K562 (cell line): ENCODE measurements around the gene AKAP13. TPM values are rescaled to one million over a fixed set of nuclear protein-coding genes. Genes with fewer than 3 reads are reported as not detected.

Experiments
- ATAC-seq: fragments of 200-7000 bp; cut with Tn5 transposase; 3 replicates; pipeline ENCODE4 v1.9.1; 2020; ENCODE audit warnings: moderate library complexity
- BruUV-seq: library from RNA; stranded (reverse); fragments of 400-500 nt; replicated peaks from 2 replicates; lab custom pipeline; 2021; lab: Mats Ljungman, UMichigan
- CTCF ChIA-PET: fragments of 300-600 bp; formaldehyde crosslinking; extraction: SDS; loops from one replicate; lab custom pipeline; 2021; ENCODE audit warnings: low intra/inter-chr PET ratio; lab: Yijun Ruan, JAX
- POLR2A ChIA-PET: fragments of 300-600, 350-650 bp; sonication (Branson Sonifier 250); formaldehyde crosslinking; extraction: SDS; loops from one replicate; lab custom pipeline; 2021; ENCODE audit warnings: antibody characterized with exemption, inconsistent platforms; lab: Yijun Ruan, JAX
- DNase-seq, 4 experiments: peaks; one replicate each; pipeline versions ENCODE4 v3.0.0 to v3.0.0-alpha.2; 2011 to 2018; ENCODE audit warnings: low spot score in 3 of 4, mixed read lengths in 3 of 4; ENCODE audit errors: extremely low read depth in 1 of 4
- FAIRE-seq: peaks from 2 replicates; lab custom pipeline; 2011; peaks lifted over from hg19 to GRCh38; lab: Jason Lieb, UNC
- H2AFZ ChIP-seq: 2 replicates; pipeline ENCODE4 v1.6.0; 2011; ENCODE audit warnings: low read depth, low read length, control low read depth, inconsistent platforms
- H3K27ac ChIP-seq: fragments of 200-600 bp; 3 replicates; pipeline ENCODE4 v1.8.0; 2011; ENCODE audit warnings: low read depth, mild to moderate bottlenecking, control low read depth, inconsistent platforms, low read length, moderate library complexity, mixed read lengths; ENCODE audit errors: extremely low read depth
- H3K27me3 ChIP-seq, 2 experiments: fragments of 300-600 bp in 1 of 2; 2 replicates in 1 of 2; 3 replicates in 1 of 2; pipeline versions ENCODE4 v1.6.0 to v1.8.0; 2011; ENCODE audit warnings: inconsistent platforms in 2 of 2, low read length in 2 of 2, mild to moderate bottlenecking in 1 of 2, mixed read lengths in 1 of 2, moderate library complexity in 1 of 2; ENCODE audit not compliant: control insufficient read depth in 2 of 2, insufficient read depth in 2 of 2
- H3K36me3 ChIP-seq: fragments of 300-600 bp; 3 replicates; pipeline ENCODE4 v1.8.0; 2011; ENCODE audit warnings: mild to moderate bottlenecking, low read length, inconsistent platforms; ENCODE audit not compliant: control insufficient read depth, insufficient read depth
- H3K4me1 ChIP-seq, 2 experiments: fragments of 200-600 bp in 1 of 2; replicated peaks in 1 of 2; 2 replicates in 1 of 2; 3 replicates in 1 of 2; pipeline versions ENCODE4 v1.5.1 to v1.8.0; 2011; ENCODE audit warnings: inconsistent platforms in 2 of 2, low read length in 2 of 2, mild to moderate bottlenecking in 1 of 2, mixed read lengths in 1 of 2, moderate library complexity in 1 of 2; ENCODE audit not compliant: control insufficient read depth in 2 of 2, insufficient read depth in 2 of 2
- H3K4me2 ChIP-seq: 2 replicates; pipeline ENCODE4 v1.6.1; 2011; ENCODE audit warnings: low read length, control low read depth, inconsistent platforms, mixed read lengths; ENCODE audit not compliant: insufficient read depth
- H3K4me3 ChIP-seq: fragments of 200-600 bp; sonication (generic), shearing (Covaris generic); 2 replicates; pipeline ENCODE4 v1.5.1; 2016; ENCODE audit warnings: control low read depth, inconsistent platforms
- H3K79me2 ChIP-seq: fragments of 200-600 bp; 3 replicates; pipeline ENCODE4 v1.8.0; 2011; ENCODE audit warnings: low read length, inconsistent platforms; ENCODE audit not compliant: control insufficient read depth, insufficient read depth
- H3K9ac ChIP-seq, 2 experiments: 2 replicates each; pipeline versions ENCODE4 v1.6.0 to v1.6.1; 2011; ENCODE audit warnings: low read depth in 2 of 2, low read length in 2 of 2, control low read depth in 1 of 2, inconsistent platforms in 1 of 2, mild to moderate bottlenecking in 1 of 2, mixed read lengths in 1 of 2; ENCODE audit not compliant: insufficient read depth in 1 of 2
- H3K9me1 ChIP-seq: one replicate; pipeline ENCODE4 v1.6.0; 2011; ENCODE audit warnings: inconsistent platforms, mild to moderate bottlenecking, low read length, moderate library complexity; ENCODE audit not compliant: control insufficient read depth, insufficient read depth
- H3K9me3 ChIP-seq: replicated peaks from 2 replicates; pipeline ENCODE4 v1.5.1; 2011; ENCODE audit warnings: low read depth, low read length, inconsistent platforms; ENCODE audit not compliant: control insufficient read depth, insufficient read depth
- H4K20me1 ChIP-seq: replicated peaks from 2 replicates; pipeline ENCODE4 v1.6.1; 2011; ENCODE audit warnings: low read length, inconsistent platforms, mixed read lengths; ENCODE audit not compliant: control insufficient read depth, insufficient read depth
- HMBOX1 ChIP-seq: sonication (generic); IDR thresholded peaks from 2 replicates; pipeline ENCODE4 v1.6.1; 2016
- HMG20A ChIP-seq: fragments of 450-650 bp; formaldehyde crosslinking; conservative IDR thresholded peaks from 2 replicates; pipeline ENCODE4 v1.4.0; 2020; ENCODE audit warnings: mild to moderate bottlenecking, mixed read lengths
- MAX ChIP-seq: sonication (generic); formaldehyde crosslinking; IDR thresholded peaks from 2 replicates; pipeline ENCODE4 v1.9.0; 2022; ENCODE audit warnings: mild to moderate bottlenecking, missing genetic modification reagents
- MBD1 ChIP-seq: fragments of 250-450 bp; sonication (Bioruptor Pico); IDR thresholded peaks from 2 replicates; pipeline ENCODE4 v1.8.0; 2022; ENCODE audit warnings: inconsistent platforms
- MCM3 ChIP-seq: fragments of 450-650 bp; IDR thresholded peaks from 2 replicates; pipeline ENCODE4 v1.6.1; 2016
- WGBS: fragments of 100-300 bp; shearing (Covaris generic); methylation state at CpG from one replicate; pipeline ENCODE4 v1.1.6; 2016; ENCODE audit warnings: low coverage, mixed read lengths; ENCODE audit not compliant: insufficient coverage; ENCODE audit errors: missing lambda C conversion rate; 5-methylcytosine and 5-hydroxymethylcytosine counted together
- in situ Hi-C: fragments of 300-500 bp; cut with MboI; formaldehyde crosslinking; loops from 4 replicates; pipeline ENCODE4 v1.15.0; 2018; ENCODE audit warnings: inconsistent platforms, mixed read lengths
- intact Hi-C: fragments of 100-400 bp; cut with micrococcal nuclease; formaldehyde crosslinking; loops from 2 replicates; pipeline ENCODE4 v1.14.2; 2022
- polyA plus RNA-seq, 8 experiments: library from polyadenylated mRNA; depleted of rRNA in 4 of 8; stranded (reverse) in 5 of 8; unstranded in 3 of 8; fragments of >200 nt; fragmentation: Nextera tagmentation in 2 of 8; fragmentation: Illumina TruSeq in 1 of 8; extraction: Ambion mirVana in 2 of 8; extraction: Trizol in 1 of 8; gene quantifications; 2 replicates each; pipeline versions ENCODE4 v1.2.1 to v1.2.3, GENCODE V29; 2011 to 2014; ENCODE audit warnings: inconsistent platforms in 1 of 8, missing spikeins in 1 of 8
- total RNA-seq, 7 experiments: library from RNA; depleted of rRNA in 6 of 7; stranded (reverse); fragments of >200 nt in 6 of 7; fragmentation: Illumina TruSeq in 2 of 7; extraction: Trizol in 2 of 7; gene quantifications; 2 replicates each; pipeline versions ENCODE4 v1.2.1 to v1.2.3, GENCODE V29; 2011 to 2021; ENCODE audit warnings: low replicate concordance in 1 of 7

The AKAP13 gene
- total and polyA plus RNA-seq, 9 of the 15 experiments (the other 6 are each of a cell fraction or from before 2014, with no cell fraction given) = 0.03 to 1.7 (median 0.42) TPM

DNA sequence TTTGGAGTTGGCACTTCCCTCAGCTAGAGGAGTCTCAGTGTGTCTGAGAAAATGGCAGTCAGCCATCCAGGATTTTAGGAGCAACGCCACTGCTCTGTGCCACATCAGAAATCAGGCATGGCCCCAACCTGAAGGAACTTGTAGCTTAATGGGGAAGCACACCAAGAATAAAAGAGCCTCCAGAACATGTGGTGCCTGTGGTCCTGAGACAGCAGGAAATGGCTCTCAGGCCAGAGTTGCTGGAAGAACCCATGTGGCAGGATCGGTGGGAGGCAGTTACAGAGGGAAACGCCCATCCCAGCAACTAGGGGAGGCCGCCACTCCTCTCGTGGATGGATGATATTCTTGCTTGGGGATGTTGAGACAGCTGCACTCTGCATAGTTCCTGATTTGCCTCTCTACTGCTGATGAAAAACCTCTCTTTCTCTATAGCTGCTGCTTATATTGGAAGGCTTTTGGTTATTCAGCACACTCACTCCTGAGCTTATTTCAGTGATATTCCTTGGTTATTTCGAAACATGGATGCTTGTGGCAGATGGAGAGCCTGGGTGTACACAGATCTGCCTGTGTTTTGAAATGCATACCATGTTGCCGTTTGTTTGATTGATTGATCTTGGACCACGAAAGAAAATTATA is 361.9 kb downstream of the AKAP13 start:
- no peaks in the 10 kb centered on the region for H4K20me1 ChIP-seq
- intact Hi-C loops (no loop called here), in situ Hi-C loops (no loop called here)
- no peak for DNase-seq
- ATAC-seq = no peak
- CTCF ChIA-PET = no interaction called here
- 2% methylated on average over 8 of the region's 8 CpGs for WGBS
- POLR2A ChIA-PET = interaction anchor here (1.2 kb wide), 1 partner anchor 22 kb away, joined by 3 read pairs; no protein-coding TSS in a partner anchor
- no peaks in the 10 kb centered on the region for H3K9me3 ChIP-seq
- H3K4me2 ChIP-seq = no peak overlapping the region
- H3K9ac ChIP-seq = no peak overlapping the region
- no peak overlapping the region for H2AFZ ChIP-seq
- no peaks in the 10 kb centered on the region for H3K4me1 ChIP-seq
- peaks cover 18 to 34% of the 10 kb centered on the region in 2 experiments for H3K27me3 ChIP-seq
- H3K9me1 ChIP-seq = no peaks in the 10 kb centered on the region
- H3K4me3 ChIP-seq = no peak overlapping the region
- H3K27ac ChIP-seq = no peak overlapping the region
- no peaks in the 10 kb centered on the region for H3K79me2 ChIP-seq
- TF ChIP-seq HMBOX1 (no peak), MBD1 (no peak), HMG20A (CRISPR knock-in tag) (no peak), MCM3 (no peak), MAX (CRISPR knock-in tag) (no peak)
- no peaks in the 10 kb centered on the region for H3K36me3 ChIP-seq
- BruUV-seq = no TSS peak
- FAIRE-seq = no peak
